ENCODE results near the gene AMOT.

The AMOT gene

GRCh38 chrX:112822892-112823291 lies 17.7 kb downstream of the AMOT start:
- FAIRE-seq (peak; percentile 76), DNase-seq (ENCODE audit: insufficient read length, low spot score) (no peak)
- no peak for TF ChIP-seq POLR2A (IDR thresholded peaks at IDR 0.05; ENCODE audit: low read depth, low read length)
- TF ChIP-seq POLR2AphosphoS5 (IDR thresholded peaks at IDR 0.05; ENCODE audit: low read depth, low read length) = no peak
- TF ChIP-seq TAF1 (IDR thresholded peaks at IDR 0.05; ENCODE audit: low read depth, low read length) = no peak
- no peak for TF ChIP-seq PAX5 (IDR thresholded peaks at IDR 0.05; ENCODE audit: insufficient read depth, low read length, severe bottlenecking)
- no peak for TF ChIP-seq SPI1 (IDR thresholded peaks at IDR 0.05; ENCODE audit: low read depth, low read length)
- no peak for TF ChIP-seq POU2F2 (IDR thresholded peaks at IDR 0.05; ENCODE audit: low read depth, low read length)

GRCh38 chrX:112820364-112821268 lies 20.0 kb downstream of the AMOT start:
- DNase-seq (ENCODE audit: insufficient read length, low spot score) (no peak), FAIRE-seq (no peak)
- TF ChIP-seq POLR2AphosphoS5 (IDR thresholded peaks at IDR 0.05; ENCODE audit: low read depth, low read length) (no peak), PAX5 (IDR thresholded peaks at IDR 0.05; ENCODE audit: insufficient read depth, low read length, severe bottlenecking) (no peak), POU2F2 (IDR thresholded peaks at IDR 0.05; ENCODE audit: low read depth, low read length) (no peak), SPI1 (IDR thresholded peaks at IDR 0.05; ENCODE audit: low read depth, low read length) (no peak), POLR2A (IDR thresholded peaks at IDR 0.05; ENCODE audit: low read depth, low read length) (no peak), TAF1 (IDR thresholded peaks at IDR 0.05; ENCODE audit: low read depth, low read length) (no peak)

GRCh38 chrX:112819813-112820212 lies 20.8 kb downstream of the AMOT start:
- FAIRE-seq (no peak), DNase-seq (ENCODE audit: insufficient read length, low spot score) (no peak)
- TF ChIP-seq PAX5 (IDR thresholded peaks at IDR 0.05; ENCODE audit: insufficient read depth, low read length, severe bottlenecking) = no peak
- TF ChIP-seq POLR2A (IDR thresholded peaks at IDR 0.05; ENCODE audit: low read depth, low read length) = no peak
- TF ChIP-seq POU2F2 (IDR thresholded peaks at IDR 0.05; ENCODE audit: low read depth, low read length) = no peak
- no peak for TF ChIP-seq TAF1 (IDR thresholded peaks at IDR 0.05; ENCODE audit: low read depth, low read length)
- TF ChIP-seq POLR2AphosphoS5 (IDR thresholded peaks at IDR 0.05; ENCODE audit: low read depth, low read length) = no peak

- DNase-seq (ENCODE audit: insufficient read length, low spot score) = no peak
- TF ChIP-seq POLR2AphosphoS5 (IDR thresholded peaks at IDR 0.05; ENCODE audit: low read depth, low read length) (no peak), TAF1 (IDR thresholded peaks at IDR 0.05; ENCODE audit: low read depth, low read length) (no peak), POLR2A (IDR thresholded peaks at IDR 0.05; ENCODE audit: low read depth, low read length) (no peak), SPI1 (IDR thresholded peaks at IDR 0.05; ENCODE audit: low read depth, low read length) (no peak), PAX5 (IDR thresholded peaks at IDR 0.05; ENCODE audit: insufficient read depth, low read length, severe bottlenecking) (no peak), POU2F2 (IDR thresholded peaks at IDR 0.05; ENCODE audit: low read depth, low read length) (no peak)
- FAIRE-seq = peak; percentile 85
Observed at GRCh38 chrX:112819008-112819640, 21.5 kb downstream of the AMOT start.

GRCh38 chrX:112818114-112819007 lies 22.3 kb downstream of the AMOT start:
- FAIRE-seq = no peak
- DNase-seq (ENCODE audit: insufficient read length, low spot score) = no peak
- TF ChIP-seq SPI1 (IDR thresholded peaks at IDR 0.05; ENCODE audit: low read depth, low read length) (no peak), PAX5 (IDR thresholded peaks at IDR 0.05; ENCODE audit: insufficient read depth, low read length, severe bottlenecking) (no peak), POU2F2 (IDR thresholded peaks at IDR 0.05; ENCODE audit: low read depth, low read length) (no peak), POLR2A (IDR thresholded peaks at IDR 0.05; ENCODE audit: low read depth, low read length) (no peak), POLR2AphosphoS5 (IDR thresholded peaks at IDR 0.05; ENCODE audit: low read depth, low read length) (no peak), TAF1 (IDR thresholded peaks at IDR 0.05; ENCODE audit: low read depth, low read length) (no peak)

- TF ChIP-seq SPI1 (IDR thresholded peaks at IDR 0.05; ENCODE audit: low read depth, low read length) = no peak
- TF ChIP-seq POU2F2 (IDR thresholded peaks at IDR 0.05; ENCODE audit: low read depth, low read length) = no peak
- no peak for TF ChIP-seq TAF1 (IDR thresholded peaks at IDR 0.05; ENCODE audit: low read depth, low read length)
- no peak for TF ChIP-seq PAX5 (IDR thresholded peaks at IDR 0.05; ENCODE audit: insufficient read depth, low read length, severe bottlenecking)
- TF ChIP-seq POLR2AphosphoS5 (IDR thresholded peaks at IDR 0.05; ENCODE audit: low read depth, low read length) = no peak
- TF ChIP-seq POLR2A (IDR thresholded peaks at IDR 0.05; ENCODE audit: low read depth, low read length) = no peak
- FAIRE-seq (no peak), DNase-seq (ENCODE audit: insufficient read length, low spot score) (no peak)
Observed at GRCh38 chrX:112816908-112817307, 23.7 kb downstream of the AMOT start.

- FAIRE-seq (no peak), DNase-seq (ENCODE audit: insufficient read length, low spot score) (no peak)
- no peak for TF ChIP-seq PAX5 (IDR thresholded peaks at IDR 0.05; ENCODE audit: insufficient read depth, low read length, severe bottlenecking)
- no peak for TF ChIP-seq POLR2A (IDR thresholded peaks at IDR 0.05; ENCODE audit: low read depth, low read length)
- TF ChIP-seq POU2F2 (IDR thresholded peaks at IDR 0.05; ENCODE audit: low read depth, low read length) = no peak
- no peak for TF ChIP-seq TAF1 (IDR thresholded peaks at IDR 0.05; ENCODE audit: low read depth, low read length)
- TF ChIP-seq SPI1 (IDR thresholded peaks at IDR 0.05; ENCODE audit: low read depth, low read length) = no peak
Observed at GRCh38 chrX:112814496-112814895, 26.1 kb downstream of the AMOT start.

GRCh38 chrX:112812741-112813140 lies 27.9 kb downstream of the AMOT start:
- no peak for TF ChIP-seq POU2F2 (IDR thresholded peaks at IDR 0.05; ENCODE audit: low read depth, low read length)
- TF ChIP-seq TAF1 (IDR thresholded peaks at IDR 0.05; ENCODE audit: low read depth, low read length) = no peak
- TF ChIP-seq POLR2AphosphoS5 (IDR thresholded peaks at IDR 0.05; ENCODE audit: low read depth, low read length) = no peak
- TF ChIP-seq PAX5 (IDR thresholded peaks at IDR 0.05; ENCODE audit: insufficient read depth, low read length, severe bottlenecking) = no peak
- no peak for TF ChIP-seq POLR2A (IDR thresholded peaks at IDR 0.05; ENCODE audit: low read depth, low read length)
- no peak for TF ChIP-seq SPI1 (IDR thresholded peaks at IDR 0.05; ENCODE audit: low read depth, low read length)
- FAIRE-seq = no peak
- no peak for DNase-seq (ENCODE audit: insufficient read length, low spot score)
